Measurements from ENCODE around the gene OFD1.

OFD1 gene

GRCh38 chrX:13741695-13742094, 7.1 kb downstream of the OFD1 start:
- Histone ChIP-seq H3K27me3 (ENCODE audit: insufficient read depth, insufficient read length) (no peaks in the 10 kb centered on the region), H3K4me3 (ENCODE audit: insufficient read length, low read depth) (no peak overlapping the region), H3K4me1 (ENCODE audit: insufficient read depth, insufficient read length) (no peaks in the 10 kb centered on the region), H3K9ac (ENCODE audit: insufficient read length, low read depth) (no peak overlapping the region), H3K36me3 (ENCODE audit: insufficient read depth, insufficient read length, low read length) (peaks cover 69% of the 10 kb centered on the region), H3K9me3 (ENCODE audit: insufficient read depth, low read length) (no peaks in the 10 kb centered on the region)
- TF ChIP-seq YY1 (IDR thresholded peaks at IDR 0.05; ENCODE audit: insufficient read depth, insufficient read length) (no peak), ZNF274 (IDR thresholded peaks at IDR 0.05; ENCODE audit: low read depth, low read length) (no peak), SUZ12 (IDR thresholded peaks at IDR 0.05; ENCODE audit: extremely low read depth, insufficient read depth, insufficient read length) (no peak)
- no peak for DNase-seq (ENCODE audit: low read depth, low spot score)

- Histone ChIP-seq H3K9me3 (ENCODE audit: insufficient read depth, low read length) (no peaks in the 10 kb centered on the region), H3K4me1 (ENCODE audit: insufficient read depth, insufficient read length) (no peaks in the 10 kb centered on the region), H3K36me3 (ENCODE audit: insufficient read depth, insufficient read length, low read length) (peaks cover 72% of the 10 kb centered on the region), H3K4me3 (ENCODE audit: insufficient read length, low read depth) (no peak overlapping the region), H3K27me3 (ENCODE audit: insufficient read depth, insufficient read length) (no peaks in the 10 kb centered on the region), H3K9ac (ENCODE audit: insufficient read length, low read depth) (no peak overlapping the region)
- no peak for TF ChIP-seq YY1 (IDR thresholded peaks at IDR 0.05; ENCODE audit: insufficient read depth, insufficient read length)
- no peak for TF ChIP-seq SUZ12 (IDR thresholded peaks at IDR 0.05; ENCODE audit: extremely low read depth, insufficient read depth, insufficient read length)
- no peak for TF ChIP-seq ZNF274 (IDR thresholded peaks at IDR 0.05; ENCODE audit: low read depth, low read length)
- DNase-seq (ENCODE audit: low read depth, low spot score), result no peak
Measured at GRCh38 chrX:13742397-13743176, 8.0 kb downstream of the OFD1 start.

GRCh38 chrX:13747836-13748235, 13.3 kb downstream of the OFD1 start:
- no peak for TF ChIP-seq YY1 (IDR thresholded peaks at IDR 0.05; ENCODE audit: insufficient read depth, insufficient read length)
- Histone ChIP-seq H3K27me3 (ENCODE audit: insufficient read depth, insufficient read length) (no peaks in the 10 kb centered on the region), H3K36me3 (ENCODE audit: insufficient read depth, insufficient read length, low read length) (peaks cover 78% of the 10 kb centered on the region), H3K9ac (ENCODE audit: insufficient read length, low read depth) (no peak overlapping the region), H3K4me1 (ENCODE audit: insufficient read depth, insufficient read length) (no peaks in the 10 kb centered on the region), H3K9me3 (ENCODE audit: insufficient read depth, low read length) (no peaks in the 10 kb centered on the region), H3K4me3 (ENCODE audit: insufficient read length, low read depth) (no peak overlapping the region)
- no peak for DNase-seq (ENCODE audit: low read depth, low spot score)

GRCh38 chrX:13748486-13748885, 13.9 kb downstream of the OFD1 start:
- Histone ChIP-seq H3K9me3 (ENCODE audit: insufficient read depth, low read length) (no peaks in the 10 kb centered on the region), H3K27me3 (ENCODE audit: insufficient read depth, insufficient read length) (no peaks in the 10 kb centered on the region), H3K9ac (ENCODE audit: insufficient read length, low read depth) (no peak overlapping the region), H3K4me3 (ENCODE audit: insufficient read length, low read depth) (no peak overlapping the region), H3K36me3 (ENCODE audit: insufficient read depth, insufficient read length, low read length) (peaks cover 82% of the 10 kb centered on the region), H3K4me1 (ENCODE audit: insufficient read depth, insufficient read length) (no peaks in the 10 kb centered on the region)
- no peak for TF ChIP-seq YY1 (IDR thresholded peaks at IDR 0.05; ENCODE audit: insufficient read depth, insufficient read length)
- TF ChIP-seq ZNF274 (IDR thresholded peaks at IDR 0.05; ENCODE audit: low read depth, low read length), result no peak
- no peak for DNase-seq (ENCODE audit: low read depth, low spot score)

- Histone ChIP-seq H3K9ac (ENCODE audit: insufficient read length, low read depth) (no peak overlapping the region), H3K4me3 (ENCODE audit: insufficient read length, low read depth) (no peak overlapping the region), H3K4me1 (ENCODE audit: insufficient read depth, insufficient read length) (no peaks in the 10 kb centered on the region), H3K36me3 (ENCODE audit: insufficient read depth, insufficient read length, low read length) (peaks cover 72% of the 10 kb centered on the region), H3K9me3 (ENCODE audit: insufficient read depth, low read length) (no peaks in the 10 kb centered on the region), H3K27me3 (ENCODE audit: insufficient read depth, insufficient read length) (no peaks in the 10 kb centered on the region)
- no peak for DNase-seq (ENCODE audit: low read depth, low spot score)
- no peak for TF ChIP-seq YY1 (IDR thresholded peaks at IDR 0.05; ENCODE audit: insufficient read depth, insufficient read length)
- TF ChIP-seq ZNF274 (IDR thresholded peaks at IDR 0.05; ENCODE audit: low read depth, low read length), result no peak
- no peak for TF ChIP-seq SUZ12 (IDR thresholded peaks at IDR 0.05; ENCODE audit: extremely low read depth, insufficient read depth, insufficient read length)
Measured at GRCh38 chrX:13750204-13750603, 15.7 kb downstream of the OFD1 start.

GRCh38 chrX:13750812-13751211, 16.3 kb downstream of the OFD1 start:
- no peaks in the 10 kb centered on the region for H3K27me3 ChIP-seq (ENCODE audit: insufficient read depth, insufficient read length)
- TF ChIP-seq SUZ12 (IDR thresholded peaks at IDR 0.05; ENCODE audit: extremely low read depth, insufficient read depth, insufficient read length), result no peak
- TF ChIP-seq ZNF274 (IDR thresholded peaks at IDR 0.05; ENCODE audit: low read depth, low read length), result no peak
- no peak for TF ChIP-seq YY1 (IDR thresholded peaks at IDR 0.05; ENCODE audit: insufficient read depth, insufficient read length)
- no peaks in the 10 kb centered on the region for H3K9me3 ChIP-seq (ENCODE audit: insufficient read depth, low read length)
- no peak for DNase-seq (ENCODE audit: low read depth, low spot score)
- H3K9ac ChIP-seq (ENCODE audit: insufficient read length, low read depth), result no peak overlapping the region
- no peak overlapping the region for H3K4me3 ChIP-seq (ENCODE audit: insufficient read length, low read depth)
- peaks cover 71% of the 10 kb centered on the region for H3K36me3 ChIP-seq (ENCODE audit: insufficient read depth, insufficient read length, low read length)
- no peaks in the 10 kb centered on the region for H3K4me1 ChIP-seq (ENCODE audit: insufficient read depth, insufficient read length)

GRCh38 chrX:13752141-13752540, 17.6 kb downstream of the OFD1 start:
- Histone ChIP-seq H3K27me3 (ENCODE audit: insufficient read depth, insufficient read length) (no peaks in the 10 kb centered on the region), H3K9me3 (ENCODE audit: insufficient read depth, low read length) (no peaks in the 10 kb centered on the region), H3K4me1 (ENCODE audit: insufficient read depth, insufficient read length) (no peaks in the 10 kb centered on the region), H3K9ac (ENCODE audit: insufficient read length, low read depth) (no peak overlapping the region), H3K36me3 (ENCODE audit: insufficient read depth, insufficient read length, low read length) (peaks cover 66% of the 10 kb centered on the region), H3K4me3 (ENCODE audit: insufficient read length, low read depth) (no peak overlapping the region)
- DNase-seq (ENCODE audit: low read depth, low spot score), result no peak
- TF ChIP-seq YY1 (IDR thresholded peaks at IDR 0.05; ENCODE audit: insufficient read depth, insufficient read length) (no peak), ZNF274 (IDR thresholded peaks at IDR 0.05; ENCODE audit: low read depth, low read length) (no peak), SUZ12 (IDR thresholded peaks at IDR 0.05; ENCODE audit: extremely low read depth, insufficient read depth, insufficient read length) (no peak)
